Activated CD8-positive, alpha-beta memory T cell treated with anti-CD3 and anti-CD28 coated beads for 1 hour (primary cell): ENCODE measurements around the gene CNNM4.

Experiments used
- DNase-seq, 2 donors: peaks; one replicate each; pipeline ENCODE4 v3.0.0-alpha.2; 2020; ENCODE audit warnings: low read depth in 1 of 2; ENCODE audit errors: extremely low read depth in 1 of 2

Gene CNNM4

GRCh38 chr2:96856776-96857666 lies 96.3 kb downstream of the CNNM4 start:
- no peak for DNase-seq

DNA sequence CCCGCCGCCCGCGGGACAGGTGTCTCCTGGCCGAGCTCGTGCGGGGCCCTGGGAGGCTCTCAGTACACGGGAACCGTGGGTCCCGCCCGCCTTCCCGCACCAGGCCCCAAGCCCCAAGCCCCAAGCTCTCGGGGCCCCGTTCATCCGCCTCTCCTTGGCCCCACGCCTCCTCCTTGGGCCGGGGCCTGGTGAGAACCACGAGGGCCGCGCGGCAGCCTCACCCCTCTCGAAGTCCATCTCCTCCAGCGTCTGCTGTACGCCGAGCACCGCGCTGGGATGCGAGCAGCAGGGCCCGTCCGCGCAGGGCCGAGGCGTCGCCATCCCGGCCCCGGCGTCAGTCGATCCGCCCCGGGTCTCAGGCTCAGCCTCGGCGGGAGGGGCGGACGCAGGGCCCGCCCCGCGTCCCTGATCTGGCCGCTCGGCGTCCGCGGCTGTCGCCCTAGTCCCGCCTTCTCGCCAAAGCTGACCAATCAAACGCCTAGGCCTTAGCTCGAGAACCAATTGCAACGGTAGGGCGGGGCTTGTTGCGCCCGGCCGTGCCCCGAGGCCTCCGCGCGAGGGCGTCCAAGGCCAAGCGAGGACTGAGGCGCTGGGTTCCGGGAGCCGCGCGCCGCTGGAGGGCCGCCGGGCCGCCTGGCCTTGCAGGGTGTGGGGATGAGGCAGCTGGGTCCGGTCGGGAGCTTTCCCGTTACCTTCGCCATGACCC lies 97.1 kb downstream of the CNNM4 start, which contains the start of gene ANKRD39:
TSS of gene ANKRD39 (minus strand) at position 350 of the 706 bp plus-strand sequence. CDS start at position 321, 29 bp downstream.
- DNase-seq, result peak; percentile 92 to 94

DNA sequence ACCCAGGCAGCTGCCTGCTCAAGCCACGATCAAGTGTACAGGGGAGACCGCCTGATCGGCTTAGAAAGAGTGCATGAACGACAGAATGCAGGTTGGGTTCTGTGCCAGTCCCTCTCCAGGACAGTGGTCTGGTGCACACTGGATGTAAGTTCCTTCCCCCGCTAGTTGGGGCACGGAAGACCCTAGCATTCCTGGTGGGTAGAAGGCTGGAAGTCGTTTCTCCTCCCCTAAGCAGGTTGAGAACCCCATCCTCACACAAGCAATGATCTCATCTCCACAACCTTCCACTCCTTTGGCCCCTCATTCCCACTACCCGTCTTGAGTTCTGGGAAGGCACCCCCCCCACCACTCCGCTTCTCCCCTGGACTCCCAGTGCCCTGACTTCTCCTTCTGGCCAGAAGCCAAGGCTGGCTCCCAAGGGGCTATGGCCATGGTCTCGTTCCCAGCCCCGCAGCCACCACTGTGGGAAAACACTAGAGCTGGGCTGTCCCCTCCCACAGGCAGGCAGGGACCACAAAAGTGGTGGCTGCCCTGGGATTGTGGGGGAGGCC lies 98.5 kb downstream of the CNNM4 start:
- DNase-seq, result no peak

GRCh38 chr2:96859681-96860064 lies 99.0 kb downstream of the CNNM4 start:
- DNase-seq, result no peak

GRCh38 chr2:96860065-96861029 lies 99.6 kb downstream of the CNNM4 start:
- DNase-seq, result no peak

GRCh38 chr2:96861074-96861473 lies 100.4 kb downstream of the CNNM4 start:
- no peak for DNase-seq
